Cardiac muscle cell (in vitro differentiated cells and primary cell): ENCODE measurements around the gene IMPA2. TPM values are rescaled to one million over a fixed set of nuclear protein-coding genes. Genes with fewer than 3 reads are reported as not detected.
"Not testable (repeated sequence)": the region's sequence is repeated elsewhere in the genome, so short reads cannot be mapped to it uniquely, and the experiment has no call there.

ENCODE experiments used
- DNase-seq, 2 donors: peaks; one replicate each; pipeline versions ENCODE4 v3.0.0 to v3.0.0-alpha.2; 2010 to 2017; ENCODE audit warnings: low read depth in 1 of 2, low spot score in 1 of 2
- H3K27ac ChIP-seq: fragments of 200-600 bp; sonication (generic); 2 replicates; pipeline ENCODE4 v1.5.1; 2016
- H3K27me3 ChIP-seq: fragments of 200-600 bp; sonication (generic); 2 replicates; pipeline ENCODE4 v1.6.0; 2016; ENCODE audit warnings: control low read depth
- H3K36me3 ChIP-seq: fragments of 200-600 bp; sonication (generic); 2 replicates; pipeline ENCODE4 v1.5.1; 2016; ENCODE audit warnings: control low read depth
- H3K4me1 ChIP-seq: fragments of 200-600 bp; sonication (generic); 2 replicates; pipeline ENCODE4 v1.8.1; 2017; ENCODE audit warnings: low read depth, mild to moderate bottlenecking, mixed run types
- H3K4me3 ChIP-seq: fragments of 200-600 bp; sonication (generic); 2 replicates; pipeline ENCODE4 v1.5.1; 2016; ENCODE audit warnings: mild to moderate bottlenecking
- H3K9me3 ChIP-seq: fragments of 200-600 bp; sonication (generic); 2 replicates; pipeline ENCODE4 v1.5.1; 2017; ENCODE audit warnings: low read depth, mild to moderate bottlenecking, control low read depth
- CTCF ChIP-seq: IDR thresholded peaks from 2 replicates; pipeline ENCODE4 v1.5.1; 2012; ENCODE audit warnings: low read depth, mild to moderate bottlenecking, low read length
- polyA plus RNA-seq: library from polyadenylated mRNA; unstranded; fragments of >200 nt; fragmentation: Nextera tagmentation; extraction: Ambion mirVana; gene quantifications from 2 replicates; pipeline ENCODE4 v1.2.1, GENCODE V29; 2016
- total RNA-seq: library from RNA; depleted of rRNA; stranded (reverse); fragments of >200 nt; gene quantifications from 2 replicates; pipeline ENCODE4 v1.2.3, GENCODE V29; 2016

IMPA2 gene
- total and polyA plus RNA-seq, 2 experiments from 2014 or later, result 23.9 to 60.0 TPM

GRCh38 chr18:12068950-12069320 lies 87.6 kb downstream of the IMPA2 start:
- no peaks in the 10 kb centered on the region for H3K36me3 ChIP-seq
- peak in 1 of 2 donors; percentile 47 for DNase-seq
- H3K4me1 ChIP-seq, result no peaks in the 10 kb centered on the region
- no peak overlapping the region for H3K27ac ChIP-seq
- no peak for TF ChIP-seq CTCF
- H3K27me3 ChIP-seq, result no peaks in the 10 kb centered on the region
- no peaks in the 10 kb centered on the region for H3K9me3 ChIP-seq
- H3K4me3 ChIP-seq, result no peak overlapping the region

- H3K27ac ChIP-seq, H3K36me3 ChIP-seq, H3K27me3 ChIP-seq, H3K4me3 ChIP-seq, H3K9me3 ChIP-seq, DNase-seq, H3K4me1 ChIP-seq: not testable (repeated sequence)
Observed at GRCh38 chr18:12071066-12071465, 89.8 kb downstream of the IMPA2 start.

GRCh38 chr18:12072996-12073395 lies 91.7 kb downstream of the IMPA2 start:
- no peak overlapping the region for H3K4me3 ChIP-seq
- no peak for TF ChIP-seq CTCF
- peaks cover 10% of the 10 kb centered on the region for H3K27me3 ChIP-seq
- no peaks in the 10 kb centered on the region for H3K9me3 ChIP-seq
- no peak for DNase-seq
- H3K27ac ChIP-seq, result no peak overlapping the region
- no peaks in the 10 kb centered on the region for H3K4me1 ChIP-seq
- H3K36me3 ChIP-seq, result no peaks in the 10 kb centered on the region

GRCh38 chr18:12074736-12075135 lies 93.4 kb downstream of the IMPA2 start:
- DNase-seq, result peak; percentile 18 to 32

GRCh38 chr18:12076424-12077140 lies 95.3 kb downstream of the IMPA2 start:
- Histone ChIP-seq H3K4me1 (no peaks in the 10 kb centered on the region), H3K27ac (no peak overlapping the region), H3K27me3 (peaks cover 10% of the 10 kb centered on the region), H3K36me3 (no peaks in the 10 kb centered on the region), H3K9me3 (no peaks in the 10 kb centered on the region), H3K4me3 (peak overlapping the region; percentile 35)
- peak; percentile 67 to 74 for DNase-seq
- TF ChIP-seq CTCF, result no peak

More at GRCh38 chr18:12074736-12075135, 93.4 kb downstream of the IMPA2 start:
- peak; percentile 19 for TF ChIP-seq CTCF
- no peak overlapping the region for H3K4me3 ChIP-seq
- H3K9me3 ChIP-seq, result no peaks in the 10 kb centered on the region
- H3K36me3 ChIP-seq, result no peaks in the 10 kb centered on the region
- peaks cover 10% of the 10 kb centered on the region for H3K27me3 ChIP-seq
- H3K27ac ChIP-seq, result no peak overlapping the region
- H3K4me1 ChIP-seq, result no peaks in the 10 kb centered on the region

GRCh38 chr18:12077994-12078393 lies 96.7 kb downstream of the IMPA2 start:
- not testable (repeated sequence) for H3K9me3 ChIP-seq, DNase-seq, H3K4me3 ChIP-seq, H3K4me1 ChIP-seq, H3K36me3 ChIP-seq, H3K27ac ChIP-seq
- peaks cover 16% of the 10 kb centered on the region for H3K27me3 ChIP-seq
